ENCODE results near the gene RAB8B.
"Not testable (repeated sequence)": the region's sequence is repeated elsewhere in the genome, so short reads cannot be mapped to it uniquely, and the experiment has no call there.

The RAB8B gene

GRCh38 chr15:63210151-63211091, 21.0 kb downstream of the RAB8B start:
- no peak for DNase-seq

- no peak for DNase-seq
Measured at GRCh38 chr15:63211092-63211490, 21.7 kb downstream of the RAB8B start.

GRCh38 chr15:63211549-63211948, 22.1 kb downstream of the RAB8B start:
- DNase-seq = no peak

GRCh38 chr15:63212050-63213004, 22.9 kb downstream of the RAB8B start:
- no peak for DNase-seq

GRCh38 chr15:63218100-63218808, 28.8 kb downstream of the RAB8B start:
- peak in 2 of 3 experiments; percentile 5 to 50 for DNase-seq

GRCh38 chr15:63219196-63219710, 29.8 kb downstream of the RAB8B start:
- no peak for DNase-seq

- DNase-seq = no peak
Measured at GRCh38 chr15:63221346-63221745, 31.9 kb downstream of the RAB8B start.

GRCh38 chr15:63223463-63223862, 34.1 kb downstream of the RAB8B start:
- no peak for DNase-seq

GRCh38 chr15:63225381-63225780, 36.0 kb downstream of the RAB8B start:
- no peak for DNase-seq

GRCh38 chr15:63226155-63226883, 36.9 kb downstream of the RAB8B start:
- DNase-seq = no peak

GRCh38 chr15:63226966-63227401, 37.6 kb downstream of the RAB8B start:
- DNase-seq = no peak

GRCh38 chr15:63227689-63228088, 38.3 kb downstream of the RAB8B start:
- DNase-seq = no peak

GRCh38 chr15:63231206-63231605, 41.8 kb downstream of the RAB8B start:
- DNase-seq = no peak

GRCh38 chr15:63231706-63232105, 42.3 kb downstream of the RAB8B start:
- DNase-seq = no peak

- peak in 1 of 3 experiments; percentile 7 for DNase-seq
Measured at GRCh38 chr15:63232405-63232804, 43.0 kb downstream of the RAB8B start.

GRCh38 chr15:63232943-63233342, 43.5 kb downstream of the RAB8B start:
- no peak for DNase-seq

- DNase-seq = no peak
Measured at GRCh38 chr15:63233667-63234423, 44.4 kb downstream of the RAB8B start.

- no peak for DNase-seq
Measured at GRCh38 chr15:63234451-63234870, 45.1 kb downstream of the RAB8B start.

- no peak for DNase-seq
Measured at GRCh38 chr15:63236272-63236671, 46.9 kb downstream of the RAB8B start.

- not testable (repeated sequence) for DNase-seq
Measured at GRCh38 chr15:63237086-63237485, 47.7 kb downstream of the RAB8B start.

GRCh38 chr15:63238171-63238570, 48.8 kb downstream of the RAB8B start:
- no peak for DNase-seq

All from NCI-H1417 (cell line).